HEK293T (cell line): ENCODE results near the gene FIGLA.

Experiments
- BHLHE40 ChIP-seq: fragments of 450-650 bp; IDR thresholded peaks from 2 replicates; pipeline ENCODE4 v1.6.1; 2016; ENCODE audit warnings: mild to moderate bottlenecking, moderate library complexity, borderline replicate concordance
- CTBP1 ChIP-seq: fragments of 450-650 bp; IDR thresholded peaks from 2 replicates; pipeline ENCODE4 v1.6.1; 2016; ENCODE audit warnings: borderline replicate concordance
- FOXA1 ChIP-seq: fragments of 450-650 bp; IDR thresholded peaks from 2 replicates; pipeline ENCODE4 v1.6.1; 2016; ENCODE audit warnings: mild to moderate bottlenecking
- FOXK2 ChIP-seq: fragments of 450-650 bp; IDR thresholded peaks from 2 replicates; pipeline ENCODE4 v1.6.1; 2016; ENCODE audit warnings: mild to moderate bottlenecking
- FOXM1 ChIP-seq: fragments of 450-650 bp; IDR thresholded peaks from 2 replicates; pipeline ENCODE4 v1.6.1; 2017; ENCODE audit warnings: mild to moderate bottlenecking, borderline replicate concordance
- HDGF ChIP-seq: fragments of 450-650 bp; IDR thresholded peaks from 2 replicates; pipeline ENCODE4 v1.6.1; 2017; ENCODE audit warnings: antibody characterized with exemption, borderline replicate concordance
- LEF1 ChIP-seq: fragments of 450-650 bp; IDR thresholded peaks from 2 replicates; pipeline ENCODE4 v1.6.1; 2017; ENCODE audit warnings: mild to moderate bottlenecking, borderline replicate concordance
- NFRKB ChIP-seq: fragments of 450-650 bp; IDR thresholded peaks from 2 replicates; pipeline ENCODE4 v1.6.1; 2016; ENCODE audit warnings: mild to moderate bottlenecking, moderate library complexity
- SP1 ChIP-seq: fragments of 450-650 bp; IDR thresholded peaks from 2 replicates; pipeline ENCODE4 v1.6.1; 2017
- SUZ12 ChIP-seq: fragments of 450-650 bp; IDR thresholded peaks from 2 replicates; pipeline ENCODE4 v1.6.1; 2016; ENCODE audit warnings: mild to moderate bottlenecking
- TARDBP ChIP-seq: fragments of 450-650 bp; IDR thresholded peaks from 2 replicates; pipeline ENCODE4 v1.6.1; 2016
- ZNF384 ChIP-seq: fragments of 450-650 bp; IDR thresholded peaks from 2 replicates; pipeline ENCODE4 v1.6.1; 2016
- TF ChIP-seq, protein P1 (sequence below): fragments of 450-650 bp; IDR thresholded peaks from 2 replicates; pipeline ENCODE4 v1.6.1; 2016

DNA sequence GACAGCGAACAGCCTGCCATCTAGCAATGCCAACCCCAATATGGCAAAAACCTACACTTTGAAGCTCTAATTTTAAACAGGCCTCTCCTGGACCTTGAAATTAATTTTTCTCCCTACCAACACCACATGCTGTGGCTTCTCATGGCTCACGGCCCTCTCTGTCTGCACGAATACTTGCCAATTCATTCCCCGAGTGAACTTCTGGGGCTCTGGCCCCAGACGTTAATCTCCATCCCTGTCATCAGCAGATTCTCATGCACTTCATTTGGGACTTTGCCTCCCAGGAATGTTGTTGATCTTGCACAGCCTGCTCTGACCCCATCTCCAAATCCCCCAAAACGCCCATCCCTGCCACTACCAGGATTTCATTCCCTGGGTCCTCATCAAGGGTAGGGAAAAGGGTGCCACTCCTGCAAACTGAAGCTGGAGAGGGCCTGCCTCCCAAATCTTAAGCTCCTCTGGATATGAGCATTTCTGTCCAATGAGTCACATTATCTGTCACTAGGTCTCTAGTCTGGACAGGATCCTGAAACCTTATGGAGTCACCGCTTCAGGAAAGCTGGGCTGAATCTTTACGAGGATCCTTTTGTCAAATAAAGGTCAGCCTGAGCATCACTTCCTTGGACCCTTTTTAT is 10.4 kb downstream of the FIGLA start:
- no peak for TF ChIP-seq ZNF384
- TF ChIP-seq FOXM1 = no peak
- TF ChIP-seq SP1 = no peak
- TF ChIP-seq HDGF = no peak
- no peak for TF ChIP-seq FOXA1
- TF ChIP-seq, protein P1, sequence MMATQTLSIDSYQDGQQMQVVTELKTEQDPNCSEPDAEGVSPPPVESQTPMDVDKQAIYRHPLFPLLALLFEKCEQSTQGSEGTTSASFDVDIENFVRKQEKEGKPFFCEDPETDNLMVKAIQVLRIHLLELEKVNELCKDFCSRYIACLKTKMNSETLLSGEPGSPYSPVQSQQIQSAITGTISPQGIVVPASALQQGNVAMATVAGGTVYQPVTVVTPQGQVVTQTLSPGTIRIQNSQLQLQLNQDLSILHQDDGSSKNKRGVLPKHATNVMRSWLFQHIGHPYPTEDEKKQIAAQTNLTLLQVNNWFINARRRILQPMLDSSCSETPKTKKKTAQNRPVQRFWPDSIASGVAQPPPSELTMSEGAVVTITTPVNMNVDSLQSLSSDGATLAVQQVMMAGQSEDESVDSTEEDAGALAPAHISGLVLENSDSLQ = no peak
- no peak for TF ChIP-seq FOXK2
- TF ChIP-seq TARDBP = no peak
- no peak for TF ChIP-seq LEF1
- TF ChIP-seq BHLHE40 = no peak
- no peak for TF ChIP-seq NFRKB
- no peak for TF ChIP-seq CTBP1
- TF ChIP-seq SUZ12 = no peak
